Measurements from ENCODE around the gene UVSSA. TPM values are rescaled to one million over a fixed set of nuclear protein-coding genes. Genes with fewer than 3 reads are reported as not detected.

The UVSSA gene
- total and polyA plus RNA-seq, 9 of the 15 experiments (the other 6 are each of a cell fraction or from before 2014, with no cell fraction given), result 0.21 to 14.6 (median 3.3) TPM

DNA sequence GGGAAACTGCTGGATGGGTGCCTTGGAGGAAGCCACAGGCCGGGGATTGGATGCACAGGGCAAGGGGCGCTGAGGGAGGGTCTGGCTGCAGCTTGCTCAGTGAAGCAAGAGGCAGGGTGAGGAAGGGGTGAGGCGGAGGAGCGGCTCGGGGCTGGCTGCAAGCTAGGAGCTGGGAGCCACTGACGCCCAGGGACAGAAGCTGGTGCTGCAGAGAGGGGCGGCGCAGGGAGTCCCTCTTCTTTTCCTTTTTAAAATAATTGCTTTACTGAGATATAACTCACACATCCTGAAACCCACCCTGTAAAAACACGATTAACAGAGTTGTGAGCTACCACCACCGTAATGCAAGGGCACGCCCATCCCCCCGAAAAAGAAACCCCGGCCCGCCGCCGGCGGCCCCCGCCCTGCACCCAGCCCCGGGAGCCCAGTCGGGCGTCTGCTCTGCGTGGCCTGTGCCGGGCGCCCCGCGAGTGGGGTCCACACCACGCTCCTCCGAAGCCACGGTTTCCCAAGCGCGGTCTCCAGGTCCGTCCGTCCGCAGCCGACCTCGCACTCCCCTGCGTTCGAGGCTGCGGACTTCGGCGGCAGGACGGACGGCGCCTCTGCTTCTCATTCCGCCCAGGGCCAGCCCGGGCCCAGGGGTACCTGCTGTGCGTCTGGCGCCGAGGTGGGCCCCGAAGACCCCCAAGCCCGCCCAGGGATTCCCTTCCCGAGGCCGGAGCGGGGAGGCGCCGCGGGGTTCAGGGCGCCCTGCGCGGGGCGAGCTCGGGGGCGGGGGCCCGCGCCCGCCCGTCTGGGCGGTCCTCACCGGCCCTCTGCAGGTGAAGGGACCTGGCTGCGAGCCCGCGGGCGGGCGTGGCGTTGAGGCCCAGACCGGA, 866 bp upstream of the UVSSA start (continued):
- TF ChIP-seq, protein P1, sequence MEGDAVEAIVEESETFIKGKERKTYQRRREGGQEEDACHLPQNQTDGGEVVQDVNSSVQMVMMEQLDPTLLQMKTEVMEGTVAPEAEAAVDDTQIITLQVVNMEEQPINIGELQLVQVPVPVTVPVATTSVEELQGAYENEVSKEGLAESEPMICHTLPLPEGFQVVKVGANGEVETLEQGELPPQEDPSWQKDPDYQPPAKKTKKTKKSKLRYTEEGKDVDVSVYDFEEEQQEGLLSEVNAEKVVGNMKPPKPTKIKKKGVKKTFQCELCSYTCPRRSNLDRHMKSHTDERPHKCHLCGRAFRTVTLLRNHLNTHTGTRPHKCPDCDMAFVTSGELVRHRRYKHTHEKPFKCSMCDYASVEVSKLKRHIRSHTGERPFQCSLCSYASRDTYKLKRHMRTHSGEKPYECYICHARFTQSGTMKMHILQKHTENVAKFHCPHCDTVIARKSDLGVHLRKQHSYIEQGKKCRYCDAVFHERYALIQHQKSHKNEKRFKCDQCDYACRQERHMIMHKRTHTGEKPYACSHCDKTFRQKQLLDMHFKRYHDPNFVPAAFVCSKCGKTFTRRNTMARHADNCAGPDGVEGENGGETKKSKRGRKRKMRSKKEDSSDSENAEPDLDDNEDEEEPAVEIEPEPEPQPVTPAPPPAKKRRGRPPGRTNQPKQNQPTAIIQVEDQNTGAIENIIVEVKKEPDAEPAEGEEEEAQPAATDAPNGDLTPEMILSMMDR (IDR thresholded peaks at IDR 0.05 in 2 of 3, conservative IDR thresholded peaks at IDR 0.05 in 1 of 3; ENCODE audit: insufficient read depth in 2 of 3, low read depth in 1 of 3, low read length in 3 of 3), result peak; percentile 29 to 54 (median 54); a peak in 5 of 6 replicates
- no peak for TF ChIP-seq CBX1 (IDR thresholded peaks at IDR 0.05; ENCODE audit: low read depth)
- 0 out of 2 replicates have a peak, but pooled peaks have one; percentile 19 for TF ChIP-seq ZNF134 (CRISPR knock-in tag; conservative IDR thresholded peaks at IDR 0.05)
- no peak for TF ChIP-seq COPS2 (conservative IDR thresholded peaks at IDR 0.05)
- TF ChIP-seq, protein P2, sequence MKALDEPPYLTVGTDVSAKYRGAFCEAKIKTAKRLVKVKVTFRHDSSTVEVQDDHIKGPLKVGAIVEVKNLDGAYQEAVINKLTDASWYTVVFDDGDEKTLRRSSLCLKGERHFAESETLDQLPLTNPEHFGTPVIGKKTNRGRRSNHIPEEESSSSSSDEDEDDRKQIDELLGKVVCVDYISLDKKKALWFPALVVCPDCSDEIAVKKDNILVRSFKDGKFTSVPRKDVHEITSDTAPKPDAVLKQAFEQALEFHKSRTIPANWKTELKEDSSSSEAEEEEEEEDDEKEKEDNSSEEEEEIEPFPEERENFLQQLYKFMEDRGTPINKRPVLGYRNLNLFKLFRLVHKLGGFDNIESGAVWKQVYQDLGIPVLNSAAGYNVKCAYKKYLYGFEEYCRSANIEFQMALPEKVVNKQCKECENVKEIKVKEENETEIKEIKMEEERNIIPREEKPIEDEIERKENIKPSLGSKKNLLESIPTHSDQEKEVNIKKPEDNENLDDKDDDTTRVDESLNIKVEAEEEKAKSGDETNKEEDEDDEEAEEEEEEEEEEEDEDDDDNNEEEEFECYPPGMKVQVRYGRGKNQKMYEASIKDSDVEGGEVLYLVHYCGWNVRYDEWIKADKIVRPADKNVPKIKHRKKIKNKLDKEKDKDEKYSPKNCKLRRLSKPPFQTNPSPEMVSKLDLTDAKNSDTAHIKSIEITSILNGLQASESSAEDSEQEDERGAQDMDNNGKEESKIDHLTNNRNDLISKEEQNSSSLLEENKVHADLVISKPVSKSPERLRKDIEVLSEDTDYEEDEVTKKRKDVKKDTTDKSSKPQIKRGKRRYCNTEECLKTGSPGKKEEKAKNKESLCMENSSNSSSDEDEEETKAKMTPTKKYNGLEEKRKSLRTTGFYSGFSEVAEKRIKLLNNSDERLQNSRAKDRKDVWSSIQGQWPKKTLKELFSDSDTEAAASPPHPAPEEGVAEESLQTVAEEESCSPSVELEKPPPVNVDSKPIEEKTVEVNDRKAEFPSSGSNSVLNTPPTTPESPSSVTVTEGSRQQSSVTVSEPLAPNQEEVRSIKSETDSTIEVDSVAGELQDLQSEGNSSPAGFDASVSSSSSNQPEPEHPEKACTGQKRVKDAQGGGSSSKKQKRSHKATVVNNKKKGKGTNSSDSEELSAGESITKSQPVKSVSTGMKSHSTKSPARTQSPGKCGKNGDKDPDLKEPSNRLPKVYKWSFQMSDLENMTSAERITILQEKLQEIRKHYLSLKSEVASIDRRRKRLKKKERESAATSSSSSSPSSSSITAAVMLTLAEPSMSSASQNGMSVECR (CRISPR knock-in tag; IDR thresholded peaks at IDR 0.05), result peak; percentile 13; the same call in 1 of the 2 replicates
- peak; percentile 72; a peak in 2 of 4 replicates for TF ChIP-seq SIN3A (IDR thresholded peaks at IDR 0.05; ENCODE audit: borderline replicate concordance in 2 of 2, control insufficient read depth in 1 of 2, low read depth in 2 of 2, low read length in 2 of 2)
- TF ChIP-seq ZNF551 (CRISPR knock-in tag; IDR thresholded peaks at IDR 0.05), result no peak
- 0 out of 2 replicates have a peak, but pooled peaks have one; percentile 67 for TF ChIP-seq MTA3 (IDR thresholded peaks at IDR 0.05; ENCODE audit: borderline replicate concordance)
- peak in 1 of 2 experiments; percentile 66; a peak in 1 of 4 replicates for TF ChIP-seq NONO (IDR thresholded peaks at IDR 0.05; ENCODE audit: low read depth in 2 of 2, low read length in 1 of 2)
- TF ChIP-seq SRSF1 (IDR thresholded peaks at IDR 0.05; ENCODE audit: low read depth, low read length), result no peak
- no peak for TF ChIP-seq ZNF174 (CRISPR knock-in tag; IDR thresholded peaks at IDR 0.05)
- TF ChIP-seq LCOR (CRISPR knock-in tag; IDR thresholded peaks at IDR 0.05), result no peak
- TF ChIP-seq ZFP1 (CRISPR knock-in tag; IDR thresholded peaks at IDR 0.05), result no peak
- TF ChIP-seq, protein P3, sequence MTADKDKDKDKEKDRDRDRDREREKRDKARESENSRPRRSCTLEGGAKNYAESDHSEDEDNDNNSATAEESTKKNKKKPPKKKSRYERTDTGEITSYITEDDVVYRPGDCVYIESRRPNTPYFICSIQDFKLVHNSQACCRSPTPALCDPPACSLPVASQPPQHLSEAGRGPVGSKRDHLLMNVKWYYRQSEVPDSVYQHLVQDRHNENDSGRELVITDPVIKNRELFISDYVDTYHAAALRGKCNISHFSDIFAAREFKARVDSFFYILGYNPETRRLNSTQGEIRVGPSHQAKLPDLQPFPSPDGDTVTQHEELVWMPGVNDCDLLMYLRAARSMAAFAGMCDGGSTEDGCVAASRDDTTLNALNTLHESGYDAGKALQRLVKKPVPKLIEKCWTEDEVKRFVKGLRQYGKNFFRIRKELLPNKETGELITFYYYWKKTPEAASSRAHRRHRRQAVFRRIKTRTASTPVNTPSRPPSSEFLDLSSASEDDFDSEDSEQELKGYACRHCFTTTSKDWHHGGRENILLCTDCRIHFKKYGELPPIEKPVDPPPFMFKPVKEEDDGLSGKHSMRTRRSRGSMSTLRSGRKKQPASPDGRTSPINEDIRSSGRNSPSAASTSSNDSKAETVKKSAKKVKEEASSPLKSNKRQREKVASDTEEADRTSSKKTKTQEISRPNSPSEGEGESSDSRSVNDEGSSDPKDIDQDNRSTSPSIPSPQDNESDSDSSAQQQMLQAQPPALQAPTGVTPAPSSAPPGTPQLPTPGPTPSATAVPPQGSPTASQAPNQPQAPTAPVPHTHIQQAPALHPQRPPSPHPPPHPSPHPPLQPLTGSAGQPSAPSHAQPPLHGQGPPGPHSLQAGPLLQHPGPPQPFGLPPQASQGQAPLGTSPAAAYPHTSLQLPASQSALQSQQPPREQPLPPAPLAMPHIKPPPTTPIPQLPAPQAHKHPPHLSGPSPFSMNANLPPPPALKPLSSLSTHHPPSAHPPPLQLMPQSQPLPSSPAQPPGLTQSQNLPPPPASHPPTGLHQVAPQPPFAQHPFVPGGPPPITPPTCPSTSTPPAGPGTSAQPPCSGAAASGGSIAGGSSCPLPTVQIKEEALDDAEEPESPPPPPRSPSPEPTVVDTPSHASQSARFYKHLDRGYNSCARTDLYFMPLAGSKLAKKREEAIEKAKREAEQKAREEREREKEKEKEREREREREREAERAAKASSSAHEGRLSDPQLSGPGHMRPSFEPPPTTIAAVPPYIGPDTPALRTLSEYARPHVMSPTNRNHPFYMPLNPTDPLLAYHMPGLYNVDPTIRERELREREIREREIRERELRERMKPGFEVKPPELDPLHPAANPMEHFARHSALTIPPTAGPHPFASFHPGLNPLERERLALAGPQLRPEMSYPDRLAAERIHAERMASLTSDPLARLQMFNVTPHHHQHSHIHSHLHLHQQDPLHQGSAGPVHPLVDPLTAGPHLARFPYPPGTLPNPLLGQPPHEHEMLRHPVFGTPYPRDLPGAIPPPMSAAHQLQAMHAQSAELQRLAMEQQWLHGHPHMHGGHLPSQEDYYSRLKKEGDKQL (CRISPR knock-in tag; IDR thresholded peaks at IDR 0.05; ENCODE audit: borderline replicate concordance), result no peak

Measured in K562 (cell line).